ENCODE data around the gene OR2W3. TPM values are rescaled to one million over a fixed set of nuclear protein-coding genes. Genes with fewer than 3 reads are reported as not detected.

Gene OR2W3
- total RNA-seq, 4 donors from 2014 or later = 1.5 to 6.9 (median 2.3) TPM

GRCh38 chr1:247913786-247914185 is 18.4 kb downstream of the OR2W3 start:
- Histone ChIP-seq H3K36me3 (no peaks in the 10 kb centered on the region), H3K4me3 (no peak overlapping the region), H3K4me1 (no peaks in the 10 kb centered on the region), H3K9me3 (no peaks in the 10 kb centered on the region), H3K27me3 (no peaks in the 10 kb centered on the region), H3K27ac (no peak overlapping the region)
- no peak for DNase-seq (ENCODE audit: low spot score in 2 of 2)
- WGBS, 2 donors = 88 to 89% methylated on average over 2 of the region's 2 CpGs
- TF ChIP-seq POLR2A (IDR thresholded peaks at IDR 0.05) (no peak), EP300 (IDR thresholded peaks at IDR 0.05) (no peak), CTCF (IDR thresholded peaks at IDR 0.05) (no peak)

GRCh38 chr1:247914941-247915662 is 19.7 kb downstream of the OR2W3 start:
- no peaks in the 10 kb centered on the region for H3K36me3 ChIP-seq

GRCh38 chr1:247919952-247920351 is 24.6 kb downstream of the OR2W3 start, which contains the start of gene OR2T8:
TSS of gene OR2T8 (plus strand) at chr1:247920252. CDS start at chr1:247921018, 766 bp downstream.
- H3K27ac ChIP-seq = no peak within 1 kb of the TSS
- no peak within 1 kb of the TSS for H3K4me3 ChIP-seq
- H3K9me3 ChIP-seq = no peaks in the 10 kb centered on the region
- TF ChIP-seq EP300 (IDR thresholded peaks at IDR 0.05) = no peak
- TF ChIP-seq CTCF (IDR thresholded peaks at IDR 0.05) = no peak
- TF ChIP-seq POLR2A (IDR thresholded peaks at IDR 0.05) = no peak
- no peaks in the 10 kb centered on the region for H3K27me3 ChIP-seq
- 43 to 83% methylated on average over 2 of the region's 2 CpGs for WGBS, 2 donors
- no peaks in the 10 kb centered on the region for H3K4me1 ChIP-seq
- no peak for DNase-seq (ENCODE audit: low spot score in 2 of 2)
- H3K36me3 ChIP-seq = no peaks in the 10 kb centered on the region

More at GRCh38 chr1:247914941-247915662, 19.7 kb downstream of the OR2W3 start:
- Histone ChIP-seq H3K4me1 (no peaks in the 10 kb centered on the region), H3K9me3 (no peaks in the 10 kb centered on the region), H3K27me3 (no peaks in the 10 kb centered on the region), H3K27ac (no peak overlapping the region), H3K4me3 (no peak overlapping the region)
- 59 to 63% methylated on average over 4 of the region's 4 CpGs for WGBS, 2 donors
- DNase-seq (ENCODE audit: low spot score in 2 of 2) = no peak
- no peak for TF ChIP-seq CTCF (IDR thresholded peaks at IDR 0.05)
- TF ChIP-seq POLR2A (IDR thresholded peaks at IDR 0.05) = no peak
- TF ChIP-seq EP300 (IDR thresholded peaks at IDR 0.05) = no peak

- no peaks in the 10 kb centered on the region for H3K27me3 ChIP-seq
- no peak for DNase-seq (ENCODE audit: low spot score in 2 of 2)
- TF ChIP-seq POLR2A (IDR thresholded peaks at IDR 0.05) (no peak), CTCF (IDR thresholded peaks at IDR 0.05) (no peak), EP300 (IDR thresholded peaks at IDR 0.05) (no peak)
- H3K9me3 ChIP-seq = no peaks in the 10 kb centered on the region
- no peak overlapping the region for H3K27ac ChIP-seq
- H3K4me1 ChIP-seq = no peaks in the 10 kb centered on the region
- 68 to 74% methylated on average over 3 of the region's 3 CpGs for WGBS, 2 donors
- no peaks in the 10 kb centered on the region for H3K36me3 ChIP-seq
- no peak overlapping the region for H3K4me3 ChIP-seq
Measured at GRCh38 chr1:247923941-247924340, 28.6 kb downstream of the OR2W3 start.

- WGBS, 2 donors = 84 to 85% methylated on average over 9 of the region's 9 CpGs
Measured at GRCh38 chr1:247924868-247925267, 29.5 kb downstream of the OR2W3 start, which contains the start of gene OR2AJ1. TSS of gene OR2AJ1 (plus strand) at chr1:247924889. CDS start at chr1:247933769, 8,880 bp downstream.

More at GRCh38 chr1:247924868-247925267, 29.5 kb downstream of the OR2W3 start, which contains the start of gene OR2AJ1:
- Histone ChIP-seq H3K27me3 (no peaks in the 10 kb centered on the region), H3K4me3 (no peak within 1 kb of the TSS), H3K27ac (no peak within 1 kb of the TSS), H3K4me1 (no peaks in the 10 kb centered on the region), H3K36me3 (no peaks in the 10 kb centered on the region), H3K9me3 (no peaks in the 10 kb centered on the region)
- DNase-seq (ENCODE audit: low spot score in 2 of 2) = no peak
- TF ChIP-seq POLR2A (IDR thresholded peaks at IDR 0.05) (no peak), CTCF (IDR thresholded peaks at IDR 0.05) (no peak), EP300 (IDR thresholded peaks at IDR 0.05) (no peak)

Measured in tibial nerve (tissue), 4 donors.